NCI-H774 (cell line): ENCODE data around the gene PLET1.

Experiments
- DNase-seq: peaks from one replicate; lab custom pipeline; 2025; lab: John Stamatoyannopoulos, UW

The PLET1 gene

GRCh38 chr11:112238041-112238440, 22.6 kb downstream of the PLET1 start:
- DNase-seq = no peak

GRCh38 chr11:112237451-112237850, 23.2 kb downstream of the PLET1 start:
- no peak for DNase-seq

GRCh38 chr11:112235750-112236390, 24.8 kb downstream of the PLET1 start:
- DNase-seq = no peak

- DNase-seq = no peak
These were observed 28.7 kb downstream of the PLET1 start for GRCh38 chr11:112231952-112232351.

GRCh38 chr11:112229746-112230433, 30.8 kb downstream of the PLET1 start:
- DNase-seq = no peak

- DNase-seq = no peak
These were observed 31.5 kb downstream of the PLET1 start for GRCh38 chr11:112229159-112229558.

GRCh38 chr11:112228706-112229105, 32.0 kb downstream of the PLET1 start:
- no peak for DNase-seq

DNA sequence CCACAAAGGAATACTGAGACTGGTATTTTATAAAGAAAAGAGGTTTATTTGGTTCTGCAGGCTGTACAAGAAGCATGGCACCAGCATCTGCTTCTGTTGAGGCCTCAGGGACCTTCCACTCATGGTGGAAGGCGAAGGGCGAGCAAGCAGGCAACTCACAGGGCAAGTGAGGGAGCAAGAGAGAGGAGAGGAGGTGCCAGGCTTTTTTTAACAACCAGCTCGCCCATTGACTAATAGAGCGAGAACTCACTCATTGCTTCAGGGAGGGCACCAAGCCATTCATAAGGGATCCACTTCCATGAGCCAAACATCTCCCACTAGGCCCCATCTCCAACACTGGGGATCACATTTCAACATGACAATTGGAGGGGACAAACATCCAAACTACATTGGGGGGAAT, 33.2 kb downstream of the PLET1 start:
- DNase-seq = no peak

- no peak for DNase-seq
These were observed 33.7 kb downstream of the PLET1 start for GRCh38 chr11:112226831-112227401.

GRCh38 chr11:112226062-112226830, 34.4 kb downstream of the PLET1 start, which contains the start of gene PTS:
TSS of gene PTS (plus strand) at chr11:112226428. CDS start at chr11:112226444, 16 bp downstream.
- peak; percentile 88 for DNase-seq

GRCh38 chr11:112225753-112226061, 35.0 kb downstream of the PLET1 start:
- no peak for DNase-seq

GRCh38 chr11:112223754-112224532, 36.7 kb downstream of the PLET1 start:
- no peak for DNase-seq

DNA sequence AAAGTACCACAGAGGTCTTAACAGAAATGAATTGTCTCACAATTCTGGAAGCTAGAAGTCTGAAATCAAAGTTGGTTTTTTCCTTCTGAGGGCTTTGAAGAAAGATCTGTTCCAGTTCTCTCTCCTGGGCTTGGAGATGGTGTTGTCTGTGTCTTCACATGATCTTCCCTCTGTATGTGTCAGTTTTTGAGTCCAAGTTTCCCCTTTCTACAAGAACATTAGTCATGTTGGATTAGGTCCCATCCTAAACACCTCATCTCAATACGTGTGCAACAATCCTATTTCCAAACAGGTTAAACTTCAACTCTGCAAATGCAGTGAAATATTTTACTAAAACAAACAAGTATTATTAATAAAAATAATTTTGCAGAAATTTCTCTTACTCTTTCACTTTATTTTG, 37.5 kb downstream of the PLET1 start:
- no peak for DNase-seq

DNA sequence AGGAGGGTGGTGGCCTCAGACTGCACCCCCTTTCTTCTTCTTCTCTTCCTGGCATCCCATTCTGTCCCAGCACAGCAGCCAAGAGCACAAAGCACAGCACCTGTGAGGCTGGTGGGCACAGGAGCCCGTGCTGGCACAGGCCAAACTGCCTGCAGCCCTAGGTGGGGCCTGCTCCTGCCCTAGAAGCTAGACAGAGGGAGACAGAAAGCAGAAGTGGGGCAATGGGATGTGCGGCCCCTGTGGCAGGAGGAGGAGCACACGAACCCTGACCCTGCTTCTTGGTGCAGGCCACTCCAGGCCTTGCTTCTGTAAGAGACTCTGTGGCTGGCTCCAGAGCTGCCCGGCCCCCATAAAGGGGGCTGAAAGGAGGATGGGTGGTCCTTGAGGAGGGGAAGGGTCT, 38.4 kb downstream of the PLET1 start:
- no peak for DNase-seq

- DNase-seq = peak; percentile 10
These were observed 39.3 kb downstream of the PLET1 start for GRCh38 chr11:112221274-112221835.

DNA sequence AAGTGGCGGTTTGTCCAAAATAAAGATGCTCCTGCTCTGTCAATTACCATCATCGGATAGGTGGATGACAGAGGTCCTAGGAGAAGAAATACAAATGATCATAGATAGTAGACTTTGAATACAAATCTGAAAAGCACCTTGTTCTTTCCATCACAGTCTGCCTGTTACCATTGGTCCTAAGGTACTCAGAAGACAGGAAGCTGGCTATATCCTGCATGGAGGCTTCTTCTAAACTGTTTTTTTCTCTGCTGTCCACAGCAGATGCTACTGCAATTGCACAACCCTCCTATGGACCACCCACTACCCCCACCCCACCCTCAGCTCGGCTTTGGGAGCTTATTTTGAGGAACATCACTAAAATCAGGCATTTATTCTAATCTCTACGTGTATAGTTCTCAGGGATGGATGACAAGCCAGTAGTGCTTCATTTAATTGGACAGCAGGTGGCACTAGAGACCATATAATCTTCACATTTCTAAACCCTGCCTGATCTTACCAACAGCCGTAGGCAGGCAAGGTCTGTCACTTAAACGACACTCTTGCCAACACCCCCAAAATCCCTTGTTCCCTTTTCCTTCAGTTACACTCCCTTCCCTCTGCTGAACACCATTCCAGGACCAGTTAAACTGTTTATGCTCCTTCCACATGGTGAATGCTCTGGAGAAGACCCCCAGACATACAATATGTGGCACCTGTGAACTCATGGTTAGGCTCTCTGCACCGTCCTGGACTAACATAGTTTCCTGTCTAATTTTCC, 41.0 kb downstream of the PLET1 start:
- DNase-seq = peak; percentile 64

DNA sequence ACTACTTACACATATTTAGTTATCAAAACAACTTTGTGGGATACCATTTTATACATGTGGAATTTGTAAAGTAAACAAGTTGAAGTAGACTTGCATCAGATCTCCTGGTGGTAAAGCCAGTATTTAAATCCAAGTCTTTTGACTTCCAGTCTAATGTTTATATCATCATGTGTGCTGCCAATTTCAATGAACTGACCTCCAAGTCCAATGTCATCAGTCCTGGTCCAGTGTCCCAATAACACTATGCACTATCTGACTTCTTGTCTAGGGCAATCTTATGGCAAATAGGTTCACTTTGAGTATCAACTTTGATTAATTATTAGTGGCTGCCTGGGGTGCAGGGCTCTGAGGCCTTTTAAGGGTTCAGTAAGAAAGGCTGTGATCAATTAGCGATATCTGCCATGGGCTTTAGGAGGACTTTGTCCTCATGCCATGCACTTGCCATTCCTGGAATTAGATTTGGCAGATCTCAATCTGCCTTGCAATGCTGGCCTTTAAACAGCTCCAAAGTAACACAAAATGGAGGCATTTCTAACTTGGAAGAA, 44.0 kb downstream of the PLET1 start:
- no peak for DNase-seq

DNA sequence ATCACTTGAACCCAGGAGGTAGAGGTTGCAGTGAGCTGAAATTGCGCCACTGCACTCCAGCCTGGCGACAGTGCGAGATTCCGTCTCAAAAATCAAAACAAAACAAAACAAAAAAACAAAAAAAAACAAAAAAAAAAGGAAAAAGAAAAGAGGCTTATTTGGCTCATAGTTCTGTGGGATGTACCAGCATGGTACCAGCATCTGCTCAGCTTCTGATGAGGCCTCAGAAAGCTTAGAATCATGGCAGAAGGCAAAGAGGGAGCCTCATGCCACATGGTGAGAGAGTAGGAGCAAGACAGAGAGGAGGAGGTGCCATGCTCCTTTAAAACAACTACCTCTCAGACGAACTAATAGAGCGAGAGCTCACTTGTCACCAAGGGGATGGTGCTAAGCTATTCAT, 45.0 kb downstream of the PLET1 start:
- DNase-seq = no peak

DNA sequence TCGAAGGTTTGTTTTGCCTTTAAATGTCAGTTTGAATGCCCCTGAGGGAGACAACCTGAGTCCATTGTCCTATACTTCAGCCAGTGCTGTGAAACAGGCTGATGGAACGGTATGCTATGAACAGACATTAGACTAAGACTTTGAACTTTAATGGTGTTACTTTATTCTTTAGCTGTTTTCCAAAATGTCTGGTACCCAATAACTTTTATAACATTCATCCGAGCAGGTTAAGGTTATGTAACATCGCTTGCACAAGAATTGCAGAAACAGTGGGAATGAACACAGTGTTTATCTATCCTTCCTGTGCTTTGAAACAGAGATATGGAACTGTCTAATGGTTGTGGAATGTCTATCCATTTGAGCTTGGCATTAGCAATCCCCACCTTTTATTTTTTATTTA, 46.9 kb downstream of the PLET1 start:
- DNase-seq = no peak

DNA sequence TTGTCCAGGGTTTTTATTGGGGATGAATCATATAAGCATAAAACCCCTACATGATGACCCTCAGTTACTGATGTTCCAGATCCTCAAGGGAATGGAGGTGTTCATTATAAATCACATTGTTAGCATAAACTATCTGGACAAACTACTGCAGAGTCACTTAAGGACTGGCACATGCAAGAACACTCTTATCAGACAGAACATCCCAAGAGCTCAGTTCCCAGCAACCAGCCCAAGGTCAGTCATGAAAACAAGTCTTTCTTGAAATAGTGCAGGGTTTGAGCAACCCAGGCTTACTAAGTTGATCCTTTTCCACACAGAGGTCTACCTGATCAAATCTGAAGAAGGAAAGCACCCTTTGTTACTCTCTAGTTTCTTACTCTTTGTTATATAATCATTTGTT, 48.0 kb downstream of the PLET1 start:
- DNase-seq = no peak

DNA sequence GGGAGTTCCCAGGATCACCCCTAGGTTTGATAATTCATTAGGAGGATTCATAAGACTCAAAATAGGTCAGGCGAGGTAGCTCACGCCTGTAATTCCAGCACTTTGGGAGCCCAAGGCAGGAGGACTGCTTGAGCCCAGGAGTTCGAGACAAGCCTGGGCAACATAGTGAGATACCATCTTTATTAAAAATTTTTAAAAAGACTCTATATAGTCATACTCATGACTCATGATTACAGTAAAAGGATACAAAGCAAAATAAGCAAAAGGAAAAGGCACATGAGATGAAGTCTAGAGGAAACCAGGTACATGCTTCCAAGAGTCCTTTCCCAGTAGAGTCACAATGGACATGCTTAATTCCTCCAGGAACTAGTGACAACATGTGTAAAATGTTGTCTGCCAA, 48.4 kb downstream of the PLET1 start:
- no peak for DNase-seq
